GM19438 (cell line): ENCODE measurements around the gene KRTAP10-5.
"Not testable (repeated sequence)": the region's sequence is repeated elsewhere in the genome, so short reads cannot be mapped to it uniquely, and the experiment has no call there.

Experiments used
- ATAC-seq: cut with Tn5 transposase; IDR thresholded peaks from one replicate; pipeline ENCODE4 v1.9.1; 2021; ENCODE audit warnings: low read depth; ENCODE audit not compliant: unreplicated experiment

KRTAP10-5 gene

GRCh38 chr21:44551340-44551961 is 29.0 kb downstream of the KRTAP10-5 start, which contains the start of gene KRTAP10-2:
Gene KRTAP10-2 (minus strand): TSS chr21:44551505. CDS start chr21:44551458, 47 bp downstream.
- no peak for ATAC-seq

- ATAC-seq = no peak
These were observed 29.6 kb downstream of the KRTAP10-5 start for GRCh38 chr21:44550807-44551206.

DNA sequence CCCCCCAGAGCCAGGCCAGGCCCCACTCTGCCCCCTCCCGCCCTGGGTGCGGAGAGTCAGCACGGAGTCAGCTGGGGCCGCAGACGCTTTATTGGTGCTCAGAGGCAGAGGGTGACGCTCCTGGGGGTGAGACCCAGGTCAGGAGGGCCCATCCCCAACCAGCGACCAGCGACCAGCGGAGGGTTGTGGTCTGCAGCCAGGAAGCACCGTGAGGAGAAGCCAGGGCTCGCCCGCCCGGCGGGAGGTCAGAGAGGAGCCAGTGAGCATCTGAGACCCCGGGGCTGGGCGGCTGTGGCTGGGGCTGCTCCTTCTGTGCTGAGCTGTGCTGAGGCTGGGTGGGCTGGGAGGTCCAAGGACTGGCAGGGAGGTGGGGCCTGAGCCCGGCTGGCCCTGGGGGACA is 30.1 kb downstream of the KRTAP10-5 start:
- ATAC-seq = not testable (repeated sequence)

DNA sequence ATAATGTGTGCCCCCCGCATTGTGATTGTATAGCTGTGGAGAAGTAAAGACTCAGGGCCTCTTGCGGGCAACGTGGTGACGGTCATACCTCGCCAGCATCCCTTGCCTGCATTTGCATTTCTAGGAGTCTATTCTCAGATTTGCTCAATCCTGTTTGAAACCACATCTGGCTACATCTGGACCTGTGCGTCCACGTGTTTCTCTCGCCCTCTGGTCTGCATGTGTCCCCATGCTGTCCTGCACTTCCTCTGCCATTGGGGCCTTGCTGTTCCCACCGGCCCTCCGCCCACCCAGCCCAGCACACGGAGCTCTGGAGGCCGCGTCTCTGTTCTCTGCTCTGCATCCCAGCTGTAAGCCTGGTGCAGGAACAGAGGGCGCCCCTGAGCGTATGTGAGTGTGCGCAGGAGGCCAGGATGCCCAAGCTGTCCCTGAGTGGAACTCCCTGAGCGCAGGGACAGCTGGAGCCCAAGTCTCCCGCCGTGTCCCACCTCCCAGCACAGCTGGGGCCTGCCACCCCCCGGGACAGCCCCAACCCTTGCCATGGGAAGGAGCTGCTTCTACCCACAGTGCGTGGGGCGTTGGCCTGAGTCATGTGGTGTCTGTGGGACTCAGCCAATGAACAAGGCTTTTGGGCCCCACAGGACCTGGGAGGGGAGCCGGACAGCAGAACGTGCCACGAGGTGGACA is 30.7 kb downstream of the KRTAP10-5 start:
- ATAC-seq = no peak

- no peak for ATAC-seq
These were observed 31.5 kb downstream of the KRTAP10-5 start for GRCh38 chr21:44548922-44549321.

DNA sequence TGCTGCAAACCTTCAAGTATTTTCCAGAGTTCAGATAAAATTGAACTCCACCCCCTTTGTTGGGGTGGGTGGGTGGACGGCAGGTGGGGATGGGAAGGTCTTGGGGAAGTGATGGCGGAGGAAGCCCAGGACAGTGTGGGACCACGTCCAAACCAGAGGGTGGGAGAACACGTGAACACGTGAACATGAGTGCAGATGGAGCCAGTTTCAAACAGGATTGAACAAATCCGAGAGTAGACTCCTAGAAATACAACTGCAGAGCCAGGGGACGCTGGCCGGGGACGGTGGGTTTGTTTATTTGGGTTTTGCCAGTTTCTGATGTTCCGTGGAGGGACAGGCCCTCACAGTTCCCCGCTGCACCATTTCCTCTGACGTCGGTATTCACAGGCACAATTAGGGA is 32.0 kb downstream of the KRTAP10-5 start:
- ATAC-seq = no peak

DNA sequence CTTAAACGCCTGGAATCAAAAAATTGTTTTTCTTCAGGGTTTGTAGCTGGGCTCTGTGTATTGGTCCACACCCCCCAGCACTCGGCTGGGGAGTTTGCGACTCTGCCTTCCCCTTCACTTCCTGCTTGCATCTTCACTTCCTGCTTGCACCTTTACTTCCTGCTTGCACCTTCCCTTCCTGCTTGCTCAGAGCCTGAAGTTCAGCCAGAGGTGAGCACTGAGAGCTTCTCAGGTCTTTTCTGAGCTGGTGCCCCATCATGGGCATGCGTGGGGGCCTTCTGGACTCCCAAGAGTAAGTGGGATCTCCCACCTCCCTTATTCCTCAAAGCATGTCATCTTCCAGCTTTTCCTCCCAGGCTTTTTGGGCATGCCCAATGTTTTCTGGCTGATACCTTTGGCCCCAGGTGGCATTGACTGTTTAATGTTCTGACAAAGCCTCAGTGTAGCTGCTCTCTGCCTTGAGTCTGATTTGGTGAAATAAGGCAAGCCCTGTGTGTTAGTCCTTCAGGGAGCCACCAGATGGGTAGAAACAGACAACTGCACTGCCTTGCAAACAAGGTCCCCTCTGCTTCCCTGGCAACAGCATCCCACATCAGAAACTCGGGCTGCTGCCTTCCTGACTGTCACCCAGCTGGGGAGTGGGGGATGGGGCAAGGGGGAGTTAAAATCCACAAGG is 32.6 kb downstream of the KRTAP10-5 start:
- ATAC-seq = no peak

DNA sequence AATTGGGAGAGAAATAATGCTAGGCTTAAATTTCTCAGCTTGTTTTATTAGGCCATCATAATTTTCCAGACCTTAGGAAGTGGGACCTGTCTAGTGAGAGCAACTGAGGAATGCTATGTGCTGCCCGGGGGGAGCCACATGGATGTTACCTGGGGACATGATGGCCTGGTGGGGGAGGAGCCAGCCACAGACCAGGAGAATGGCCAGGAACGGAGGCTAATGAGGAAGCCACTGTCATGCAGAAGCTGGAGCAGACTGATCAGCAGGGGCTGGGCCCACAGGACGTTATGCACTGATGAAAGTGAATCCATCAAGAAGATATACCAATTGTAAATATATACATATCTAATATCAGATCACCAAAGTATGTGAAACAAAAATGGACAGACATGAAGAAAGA is 35.8 kb downstream of the KRTAP10-5 start:
- ATAC-seq = no peak

DNA sequence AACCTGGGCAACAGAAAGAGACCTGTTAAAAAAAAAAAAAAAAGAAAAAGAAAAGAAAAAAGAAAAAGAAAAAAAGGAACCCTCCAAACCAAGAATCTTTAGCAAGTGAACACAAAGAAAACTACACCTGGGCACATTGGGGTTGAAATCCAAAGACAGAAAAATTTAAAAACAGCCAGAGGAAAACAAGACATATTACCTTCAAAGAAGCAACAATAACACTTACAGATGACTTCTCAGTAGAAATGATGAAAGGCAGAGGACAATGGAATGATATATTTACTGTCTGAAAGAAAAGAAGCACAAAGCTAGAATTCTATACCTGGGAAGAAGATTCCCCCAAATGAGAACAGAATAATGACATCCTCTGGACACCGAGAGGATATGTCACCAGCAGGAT is 37.7 kb downstream of the KRTAP10-5 start:
- no peak for ATAC-seq

DNA sequence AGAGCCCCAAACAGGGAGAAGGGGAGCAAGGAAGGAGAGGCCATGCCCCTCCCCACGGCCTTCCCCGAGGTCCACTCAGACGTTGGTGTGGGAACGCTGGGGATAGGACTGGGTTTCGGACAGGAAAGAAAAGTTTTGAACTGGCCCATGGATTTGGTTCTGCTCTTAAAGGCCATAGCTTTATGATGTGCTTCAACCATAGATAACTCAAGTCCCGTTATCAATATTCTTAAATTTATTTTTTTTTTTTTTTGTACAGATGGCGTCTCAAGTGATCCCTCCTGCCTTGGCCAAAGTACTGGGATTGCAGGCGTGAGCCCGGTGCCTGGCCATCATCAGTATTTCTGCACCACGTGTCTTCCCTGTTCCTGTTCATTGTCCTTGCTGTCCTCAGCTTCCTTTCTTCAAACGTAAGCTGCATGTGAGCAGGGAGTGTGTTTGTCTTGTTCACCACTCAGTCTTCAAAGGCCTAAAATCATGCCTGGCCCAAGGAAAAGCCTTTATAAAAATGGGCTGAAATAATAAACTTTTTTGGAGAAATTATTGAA is 39.6 kb downstream of the KRTAP10-5 start:
- ATAC-seq = no peak

GRCh38 chr21:44539991-44540666 is 40.3 kb downstream of the KRTAP10-5 start, which contains the start of gene KRTAP10-1:
Gene KRTAP10-1 (minus strand): TSS chr21:44540195. CDS start chr21:44540150, 45 bp downstream.
- no peak for ATAC-seq

GRCh38 chr21:44539046-44539445 is 41.4 kb downstream of the KRTAP10-5 start:
- ATAC-seq = no peak

DNA sequence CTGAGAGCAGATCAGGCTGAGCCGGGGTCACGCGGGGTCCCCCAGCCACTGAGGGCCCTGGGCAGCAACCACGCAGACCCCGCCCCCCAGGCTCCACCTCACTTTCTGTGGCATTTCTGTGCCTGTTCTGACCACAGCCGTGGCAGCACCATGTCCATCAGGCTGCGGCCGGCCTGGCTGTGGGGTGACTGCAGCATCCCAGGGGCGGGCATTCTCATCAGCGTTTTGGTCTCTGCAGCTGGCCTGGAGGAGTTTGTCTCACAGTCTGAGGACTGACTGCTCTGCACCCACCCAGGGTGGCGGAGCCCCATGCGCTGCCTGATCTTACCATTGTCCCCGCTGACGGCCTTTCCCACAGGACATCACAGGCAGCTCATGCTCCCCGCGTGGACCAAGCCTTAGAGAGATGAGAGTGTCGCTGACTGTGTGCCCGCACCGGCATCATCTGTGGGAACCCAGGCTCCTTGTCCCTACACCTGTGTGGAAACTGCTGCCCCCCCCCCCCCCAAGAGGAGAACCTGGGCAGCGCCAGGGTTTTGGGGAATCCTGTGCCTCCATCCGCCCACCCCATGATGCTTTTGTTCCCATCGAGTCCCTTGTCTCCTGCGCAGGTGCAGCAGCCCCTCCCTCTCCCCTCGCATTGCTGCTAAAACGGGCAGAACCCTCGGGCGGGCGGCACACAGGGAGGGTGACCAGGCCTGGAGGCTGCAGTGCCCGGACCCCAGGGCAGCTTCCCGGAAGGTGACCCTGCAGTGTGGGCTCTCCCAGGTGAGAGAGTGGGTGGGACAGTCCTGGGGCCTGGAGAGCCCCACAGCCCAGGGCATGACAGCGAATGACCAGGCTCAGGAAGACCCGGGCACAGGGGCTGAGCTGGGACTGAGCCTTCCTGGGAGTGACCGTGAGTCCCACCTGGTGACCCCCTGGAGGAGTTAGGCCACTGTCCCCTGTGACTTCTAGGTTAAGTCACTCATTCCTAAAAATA is 42.2 kb downstream of the KRTAP10-5 start:
- ATAC-seq = no peak

- ATAC-seq = no peak
These were observed 44.4 kb downstream of the KRTAP10-5 start for GRCh38 chr21:44535963-44536362.

- no peak for ATAC-seq
These were observed 45.7 kb downstream of the KRTAP10-5 start for GRCh38 chr21:44534688-44535087.

GRCh38 chr21:44533891-44534627 is 46.3 kb downstream of the KRTAP10-5 start:
- ATAC-seq = no peak

- ATAC-seq = no peak
These were observed 47.1 kb downstream of the KRTAP10-5 start for GRCh38 chr21:44533121-44533890.

DNA sequence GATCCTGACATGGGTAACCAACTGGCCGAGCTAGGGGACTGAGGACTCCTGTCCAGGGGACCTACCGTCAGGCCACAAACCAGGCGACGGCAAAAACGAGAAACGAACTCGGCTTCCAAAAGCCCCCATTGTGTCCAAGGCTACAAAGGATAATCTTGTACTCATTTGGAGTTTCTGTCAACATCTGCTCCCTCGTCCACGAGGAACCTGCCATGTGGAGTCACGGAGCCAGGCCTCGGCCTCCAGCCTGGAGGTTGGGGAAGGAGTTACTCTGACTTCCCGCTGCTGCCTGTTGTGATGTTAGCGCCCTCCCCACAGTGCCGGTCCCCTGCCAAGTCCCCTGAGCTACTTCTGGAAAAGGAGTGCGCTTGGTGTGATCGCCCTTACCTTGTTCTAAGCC is 47.7 kb downstream of the KRTAP10-5 start:
- no peak for ATAC-seq
